Suppressor macrophage (primary cell): ENCODE data around the gene LCA5L.
A peak's percentile ranks its signal among the peaks of the same experiment; 100 is the strongest.

Source experiments
- DNase-seq, 4 experiments: peaks; one replicate each; pipeline ENCODE4 v3.0.0-alpha.2; 2020 to 2022
- total RNA-seq, 17 experiments: gene quantifications; one replicate each; lab custom pipeline; 2026; ENCODE audit warnings: mixed read lengths in 6 of 17, inconsistent platforms in 3 of 17; lab: John Stamatoyannopoulos, UW

Gene LCA5L
- total RNA-seq = 0 to 3.0 (median 0.45) reads per million in 17 experiments

DNA sequence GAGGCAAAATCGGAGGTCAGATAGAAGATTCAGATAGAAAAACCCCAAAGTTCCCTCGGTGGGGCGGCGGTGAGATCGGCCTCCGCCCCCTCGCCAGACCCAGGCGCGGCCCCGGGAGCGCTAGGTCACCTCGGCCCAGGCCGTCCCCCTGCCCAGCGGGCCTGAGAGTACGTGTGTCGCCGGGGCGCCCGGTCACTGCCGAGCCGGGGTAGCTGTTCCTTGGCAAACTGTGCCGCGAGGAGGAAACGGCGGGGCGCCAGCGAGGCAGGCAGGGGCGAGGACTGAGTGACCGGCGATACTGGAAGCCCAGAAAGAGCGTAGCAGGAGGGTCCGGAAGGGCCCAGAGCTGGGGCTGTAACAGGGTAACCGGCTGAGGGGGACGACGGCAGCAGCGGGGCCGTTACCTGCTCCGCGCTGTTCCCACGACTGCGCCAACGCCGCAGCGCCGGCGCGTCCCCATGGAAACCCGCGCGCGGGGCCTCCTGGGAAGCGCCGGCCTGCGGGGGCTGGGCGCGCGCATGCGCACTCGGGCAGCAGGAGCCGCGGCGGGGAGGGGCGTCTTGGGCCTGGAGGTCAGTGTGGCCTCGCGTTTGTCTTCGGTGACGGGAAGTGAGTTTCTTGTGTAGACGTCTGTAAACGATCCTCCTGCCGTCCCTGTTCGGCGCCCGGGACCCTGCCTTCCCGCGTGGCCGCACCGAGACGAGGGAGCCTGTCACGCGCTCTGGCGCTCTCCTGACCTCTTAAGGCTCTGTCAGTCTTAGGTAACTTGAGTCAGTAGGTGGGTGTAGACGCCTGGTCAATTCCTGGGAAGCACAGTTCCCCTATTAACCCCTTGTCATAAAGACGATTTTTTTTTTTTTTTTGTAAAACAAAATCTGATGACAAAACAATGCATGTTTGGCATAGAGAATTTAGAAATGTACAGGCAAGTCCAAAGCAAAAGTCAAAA lies at the start of gene LCA5L:
TSS of gene LCA5L (minus strand) at position 458 of the 949 bp plus-strand sequence. CDS start 17,285 bp downstream, outside the sequence.
- peak; percentile 95 to 98 (median 98) for DNase-seq

- DNase-seq = no peak
Observed at GRCh38 chr21:39489380-39489924, 43.9 kb upstream of the LCA5L start.

GRCh38 chr21:39484711-39485276 lies 39.2 kb upstream of the LCA5L start:
- no peak for DNase-seq

GRCh38 chr21:39483917-39484316 lies 38.3 kb upstream of the LCA5L start:
- no peak for DNase-seq

GRCh38 chr21:39481886-39482285 lies 36.3 kb upstream of the LCA5L start:
- DNase-seq = no peak

- no peak for DNase-seq
Observed at GRCh38 chr21:39480271-39480670, 34.7 kb upstream of the LCA5L start.

- DNase-seq = no peak
Observed at GRCh38 chr21:39479814-39480182, 34.2 kb upstream of the LCA5L start.

GRCh38 chr21:39479164-39479813 lies 33.7 kb upstream of the LCA5L start:
- DNase-seq = peak in 2 of 4 experiments; percentile 30

GRCh38 chr21:39474611-39475010 lies 29.0 kb upstream of the LCA5L start:
- DNase-seq = no peak

DNA sequence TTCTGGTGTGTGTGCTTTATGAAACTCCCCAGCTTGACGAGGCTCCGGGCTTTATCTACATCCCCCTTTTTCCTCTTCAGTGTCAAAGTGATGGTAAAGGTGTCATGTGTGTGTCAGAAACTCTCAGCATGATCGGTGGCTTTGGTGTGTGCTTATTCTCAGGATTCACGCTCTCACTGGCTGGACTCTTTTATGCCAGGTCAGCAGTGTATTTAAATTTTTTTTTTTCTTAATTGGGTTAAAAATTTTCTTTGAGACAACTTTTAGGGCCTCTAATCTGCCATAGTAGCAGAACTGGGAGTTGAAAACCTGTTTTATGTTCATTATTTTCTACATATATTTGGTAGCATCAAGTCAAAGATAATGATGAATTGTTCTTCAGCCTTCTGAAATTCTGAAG lies 27.2 kb upstream of the LCA5L start:
- DNase-seq = no peak

DNA sequence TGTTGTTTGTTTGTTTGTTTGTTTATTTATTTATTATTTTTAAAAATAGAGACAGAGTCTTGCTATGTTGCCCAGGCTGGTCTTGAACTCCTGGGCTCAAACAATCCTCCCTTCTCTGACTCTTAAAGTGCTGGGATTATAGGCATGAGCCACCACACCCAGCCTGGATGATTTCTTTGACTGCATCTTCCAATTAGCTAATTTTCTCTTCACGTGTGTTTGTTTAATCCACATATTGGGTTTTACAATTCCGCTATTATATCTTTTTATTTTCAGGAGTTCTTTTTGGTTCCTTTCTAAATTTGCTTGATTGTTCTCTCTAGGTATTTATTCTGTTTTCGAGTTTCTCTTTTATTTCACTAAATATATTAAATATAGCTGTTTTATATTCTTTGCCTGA lies 26.0 kb upstream of the LCA5L start:
- DNase-seq = no peak

- no peak for DNase-seq
Observed at GRCh38 chr21:39468559-39468958, 23.0 kb upstream of the LCA5L start.

DNA sequence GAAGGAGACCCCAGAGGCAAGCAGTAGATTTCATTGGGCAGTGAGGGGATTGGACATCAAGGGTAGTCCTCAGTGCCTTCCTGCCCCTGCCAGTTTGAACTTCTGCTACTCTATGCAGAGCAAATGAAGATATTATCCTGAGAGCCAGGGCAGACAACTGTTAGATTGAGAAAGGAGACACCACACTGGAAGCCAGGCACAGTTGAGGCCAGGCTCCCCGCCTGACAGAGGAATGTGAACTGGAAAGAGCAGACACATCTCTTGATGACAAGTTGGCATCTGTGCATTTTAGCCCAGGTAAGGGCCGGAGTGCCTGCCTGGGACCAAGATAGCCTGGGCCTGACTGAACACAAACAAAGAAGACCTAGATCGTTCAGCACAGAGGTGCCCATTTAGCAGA lies 22.2 kb upstream of the LCA5L start:
- DNase-seq = no peak

GRCh38 chr21:39466584-39466983 lies 21.0 kb upstream of the LCA5L start:
- no peak for DNase-seq

DNA sequence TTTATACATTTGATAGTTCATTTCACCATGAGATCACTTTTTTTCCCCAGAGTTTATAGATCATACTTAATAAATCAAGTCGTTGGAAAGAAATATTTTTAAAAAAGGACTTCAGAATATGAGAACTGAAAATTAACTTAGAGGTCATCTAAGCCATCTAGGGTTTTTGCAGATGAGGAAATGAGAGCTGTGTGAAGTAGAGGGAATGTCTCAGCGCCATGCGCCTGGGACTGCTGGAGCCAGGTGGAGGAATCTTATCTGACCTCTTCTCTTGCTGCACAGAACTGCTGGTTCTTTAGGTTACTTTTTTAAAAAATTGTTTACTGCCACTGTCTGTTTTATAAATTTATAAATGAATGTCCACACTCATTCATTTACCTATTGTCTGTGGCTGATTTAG lies 17.7 kb upstream of the LCA5L start:
- DNase-seq = no peak

DNA sequence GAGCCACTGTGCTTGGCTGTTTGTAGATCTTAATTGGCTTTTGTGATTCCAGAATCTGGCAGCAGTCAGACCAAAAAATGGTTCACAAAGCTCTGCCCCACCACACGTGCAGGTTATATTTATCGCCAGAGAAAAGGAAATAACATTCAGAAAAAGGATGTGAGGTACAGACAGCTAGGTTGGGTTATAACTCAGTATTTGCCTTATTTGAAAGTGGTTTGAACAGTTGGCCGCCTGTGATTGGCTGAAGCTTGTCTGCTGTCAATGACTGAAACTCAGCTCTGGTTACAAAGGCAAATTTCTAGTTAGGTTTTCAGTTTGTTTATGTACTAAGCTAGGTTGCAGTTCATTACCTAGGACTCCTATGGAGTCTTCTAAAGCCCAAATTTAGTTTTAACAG lies 15.8 kb upstream of the LCA5L start:
- DNase-seq = no peak

- DNase-seq = no peak
Observed at GRCh38 chr21:39456665-39457064, 11.1 kb upstream of the LCA5L start.

DNA sequence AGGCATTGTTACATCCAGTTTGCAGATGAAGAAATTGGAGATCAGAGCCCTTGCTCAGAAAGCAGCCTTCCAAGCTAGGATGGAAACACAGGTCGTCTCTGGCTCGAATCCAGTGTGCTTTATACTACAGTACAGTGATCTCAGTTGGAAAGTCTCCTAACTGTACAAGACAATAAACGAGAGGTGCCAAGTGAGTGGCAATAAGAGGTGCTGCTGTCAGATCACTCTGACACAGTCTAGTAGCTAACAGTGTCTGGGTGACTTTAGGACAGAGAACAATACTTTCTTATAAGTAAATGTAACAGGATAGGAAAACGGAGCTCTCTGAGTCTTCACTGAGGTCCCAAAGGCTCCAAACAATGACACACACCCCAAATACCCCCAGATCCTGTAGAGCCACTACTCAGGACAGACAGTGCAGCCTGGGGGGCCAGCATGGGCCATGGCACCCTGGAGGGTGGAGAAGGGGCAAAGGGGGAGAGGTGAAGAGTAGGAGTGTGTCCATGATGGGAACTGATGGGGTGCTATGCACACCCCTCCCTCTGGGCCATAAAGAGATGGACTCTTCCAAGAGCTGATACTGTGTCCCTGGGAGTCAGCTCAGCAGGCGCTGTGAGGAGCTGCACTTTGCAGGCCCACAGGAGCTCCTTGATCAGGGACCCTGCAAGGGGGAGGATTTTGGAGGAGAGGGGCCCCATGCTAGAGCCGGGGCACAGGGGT lies 9.5 kb upstream of the LCA5L start:
- no peak for DNase-seq

DNA sequence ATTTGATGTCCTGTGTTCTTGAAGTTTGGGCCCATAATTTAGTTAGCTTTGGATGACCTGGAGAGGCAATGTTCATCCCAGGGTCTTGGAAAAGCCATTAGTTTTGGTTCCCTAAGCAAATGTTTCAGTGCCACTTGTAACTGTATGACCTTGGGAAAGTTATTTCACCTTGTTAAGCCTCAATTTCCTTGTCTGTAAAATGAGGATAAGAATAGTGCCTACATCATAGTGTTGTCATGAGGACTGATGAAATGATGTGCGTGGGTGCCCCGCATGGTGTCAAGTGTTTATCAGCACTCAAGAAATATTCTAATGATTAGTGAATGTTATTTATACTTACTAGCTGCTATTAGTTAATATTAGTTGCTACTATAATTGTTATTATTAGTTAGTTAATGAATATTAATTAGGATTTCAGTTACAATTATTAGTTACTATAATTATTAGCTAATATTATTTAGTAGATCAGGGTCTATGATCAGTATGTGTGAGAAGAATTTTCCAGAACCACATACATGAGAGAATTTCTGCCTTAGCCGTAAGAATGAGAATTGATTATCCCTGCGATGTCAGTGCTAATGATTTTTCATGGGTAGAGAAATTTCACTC lies 8.1 kb upstream of the LCA5L start:
- DNase-seq = peak in 3 of 4 experiments; percentile 14 to 22 (median 19)

DNA sequence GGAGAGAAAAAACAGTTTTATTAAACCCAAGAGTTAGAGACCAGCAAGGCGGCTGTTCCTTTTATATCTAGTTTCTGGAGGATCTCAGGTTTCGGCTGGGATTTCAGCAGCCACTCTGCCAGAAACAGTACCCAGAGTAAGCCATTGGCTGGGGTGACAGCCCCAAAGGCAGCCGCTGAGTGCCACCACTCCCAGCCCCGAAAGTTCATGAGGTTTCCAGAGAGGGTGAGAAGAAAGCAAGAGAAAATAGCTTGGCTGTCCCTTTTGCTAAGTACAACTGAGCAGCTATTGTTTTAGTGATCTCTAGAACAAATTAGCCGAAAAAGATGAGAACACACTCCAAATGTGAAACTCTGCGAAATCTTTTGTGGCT lies 7.4 kb upstream of the LCA5L start:
- no peak for DNase-seq

GRCh38 chr21:39452207-39452969 lies 6.8 kb upstream of the LCA5L start:
- no peak for DNase-seq
